ENCODE results near the gene CITED4. TPM values are rescaled to one million over a fixed set of nuclear protein-coding genes. Genes with fewer than 3 reads are reported as not detected.

Gene CITED4
- total and polyA plus RNA-seq, 10 of the 15 experiments (the other 5 are each of a cell fraction or from before 2014, with no cell fraction given), result 0.13 to 0.64 (median 0.26) TPM; not detected in 6

GRCh38 chr1:40849801-40850592, 12.2 kb downstream of the CITED4 start (continued):
- TF ChIP-seq ELK1 (IDR thresholded peaks at IDR 0.05; ENCODE audit: low read depth, low read length), result no peak
- no peak for TF ChIP-seq CBX5 (IDR thresholded peaks at IDR 0.05; ENCODE audit: low read depth)
- no peak for TF ChIP-seq PAX5 (IDR thresholded peaks at IDR 0.05; ENCODE audit: borderline replicate concordance, low read depth, low read length)
- no peak for TF ChIP-seq SMARCA5 (IDR thresholded peaks at IDR 0.05)
- TF ChIP-seq ETV6 (conservative IDR thresholded peaks at IDR 0.05 in 1 of 2, IDR thresholded peaks at IDR 0.05 in 1 of 2; ENCODE audit: borderline replicate concordance in 1 of 2, low read depth in 1 of 2), result no peak
- TF ChIP-seq ZNF274 (IDR thresholded peaks at IDR 0.05; ENCODE audit: insufficient read depth, insufficient read length), result no peak
- no peak for TF ChIP-seq POLR2AphosphoS2 (IDR thresholded peaks at IDR 0.05; ENCODE audit: low read depth, low read length)
- TF ChIP-seq MYC (IDR thresholded peaks at IDR 0.05; ENCODE audit: insufficient read depth, insufficient read length, insufficient replicate concordance, low read length, severe bottlenecking), result no peak
- TF ChIP-seq IRF4 (IDR thresholded peaks at IDR 0.05; ENCODE audit: low read depth, low read length), result 0 out of 2 replicates have a peak, but pooled peaks have one; percentile 53
- TF ChIP-seq BHLHE40 (IDR thresholded peaks at IDR 0.05; ENCODE audit: borderline replicate concordance in 1 of 2, low read depth in 2 of 2, low read length in 1 of 2), result no peak; a peak in 1 of 4 replicates
- no peak for TF ChIP-seq NFIC (IDR thresholded peaks at IDR 0.05; ENCODE audit: low read depth, low read length)
- TF ChIP-seq ESRRA (IDR thresholded peaks at IDR 0.05; ENCODE audit: low read length), result no peak
- TF ChIP-seq MEF2A (IDR thresholded peaks at IDR 0.05; ENCODE audit: insufficient read depth, low read depth, low read length), result no peak
- TF ChIP-seq SIX5 (IDR thresholded peaks at IDR 0.05; ENCODE audit: low read depth, low read length, severe bottlenecking), result no peak
- no peak for TF ChIP-seq E4F1 (IDR thresholded peaks at IDR 0.05; ENCODE audit: borderline replicate concordance, partially characterized antibody)
- TF ChIP-seq PBX3 (IDR thresholded peaks at IDR 0.05; ENCODE audit: insufficient replicate concordance, low read depth, low read length), result no peak
- no peak for TF ChIP-seq GATAD2B (conservative IDR thresholded peaks at IDR 0.05; ENCODE audit: low read depth)
- TF ChIP-seq LARP7 (IDR thresholded peaks at IDR 0.05), result no peak
- no peak for TF ChIP-seq CBFB (IDR thresholded peaks at IDR 0.05; ENCODE audit: low read depth)
- TF ChIP-seq CHD1 (IDR thresholded peaks at IDR 0.05; ENCODE audit: low read depth, low read length), result no peak
- TF ChIP-seq SMC3 (IDR thresholded peaks at IDR 0.05; ENCODE audit: borderline replicate concordance, low read length), result peak; percentile 90

Measured in GM12878 (cell line).